ENCODE results near the gene GFOD1.

The GFOD1 gene

GRCh38 chr6:13484827-13485226 lies 2.6 kb downstream of the GFOD1 start:
- no peak for DNase-seq

DNA sequence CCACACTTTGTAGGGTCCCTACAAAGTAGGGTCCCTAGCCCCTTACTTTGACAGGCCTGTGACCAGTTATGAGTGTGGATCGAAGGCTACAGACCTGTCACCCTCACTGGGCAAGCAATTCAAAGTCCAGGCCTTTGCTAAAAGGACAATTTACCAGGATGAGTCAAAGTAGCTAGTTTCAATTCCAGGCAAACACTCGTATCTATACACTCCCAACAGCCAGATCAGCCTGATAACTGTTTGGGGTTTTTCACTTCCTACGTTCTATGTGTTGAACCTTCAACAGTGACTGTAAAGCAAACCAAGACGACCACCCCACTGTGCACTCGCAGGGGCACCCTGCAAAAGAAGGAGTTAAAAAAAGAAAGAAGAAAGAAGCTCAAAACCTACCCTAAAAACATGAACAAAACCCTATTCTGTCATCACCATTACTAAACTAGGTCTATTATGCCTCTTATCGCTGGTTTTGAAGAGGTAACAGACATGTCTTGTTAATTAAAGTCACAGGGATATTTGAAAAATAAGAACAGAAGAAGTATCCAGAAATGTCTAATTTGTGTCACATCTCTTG lies 3.2 kb downstream of the GFOD1 start:
- peak; percentile 59 for DNase-seq

DNA sequence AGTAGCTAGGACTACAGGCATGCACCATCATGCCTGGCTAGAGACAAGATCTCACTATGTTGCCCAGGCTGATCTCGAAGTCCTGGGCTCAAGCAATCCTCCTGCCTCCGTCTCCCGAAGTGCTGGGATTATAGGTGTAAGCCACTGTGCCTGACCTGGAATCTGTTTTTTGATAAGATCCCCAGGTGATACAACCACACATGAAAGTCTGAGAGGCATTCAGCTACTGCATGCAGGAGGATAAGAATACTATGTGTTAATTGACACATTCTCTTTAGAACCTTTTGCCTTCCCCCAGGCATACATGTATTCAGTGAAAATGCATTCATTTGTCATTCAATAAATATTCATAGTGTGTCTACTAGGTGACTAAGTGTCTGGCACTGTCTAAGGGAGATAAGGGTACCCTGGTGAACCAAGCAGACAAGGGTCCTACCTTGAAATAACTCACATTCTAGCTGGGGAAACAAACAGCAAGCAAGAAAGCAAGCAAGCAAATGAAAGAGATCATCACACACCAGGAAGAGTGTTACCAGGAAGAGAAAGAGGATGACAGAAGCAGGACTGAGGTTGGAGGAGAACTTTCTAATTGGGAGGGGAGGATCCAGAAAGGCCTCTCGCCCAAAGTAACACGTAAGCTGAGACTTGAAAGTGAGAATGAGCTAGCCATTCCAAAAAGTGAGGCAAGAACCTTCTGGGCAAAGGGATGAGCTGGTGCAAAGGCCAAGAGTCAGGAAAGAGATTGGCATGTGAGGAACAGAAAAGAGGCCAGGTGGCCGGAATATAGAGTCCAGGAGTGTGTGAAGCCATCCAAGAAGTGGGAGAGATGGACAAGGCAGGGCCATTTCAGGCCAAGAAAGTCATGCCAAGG lies 6.5 kb downstream of the GFOD1 start:
- no peak for DNase-seq

- DNase-seq = no peak
Observed at GRCh38 chr6:13479971-13480434, 7.4 kb downstream of the GFOD1 start.

GRCh38 chr6:13479206-13479800 lies 8.1 kb downstream of the GFOD1 start:
- no peak for DNase-seq

- no peak for DNase-seq
Observed at GRCh38 chr6:13478525-13478966, 8.9 kb downstream of the GFOD1 start.

GRCh38 chr6:13474787-13475186 lies 12.6 kb downstream of the GFOD1 start:
- no peak for DNase-seq

DNA sequence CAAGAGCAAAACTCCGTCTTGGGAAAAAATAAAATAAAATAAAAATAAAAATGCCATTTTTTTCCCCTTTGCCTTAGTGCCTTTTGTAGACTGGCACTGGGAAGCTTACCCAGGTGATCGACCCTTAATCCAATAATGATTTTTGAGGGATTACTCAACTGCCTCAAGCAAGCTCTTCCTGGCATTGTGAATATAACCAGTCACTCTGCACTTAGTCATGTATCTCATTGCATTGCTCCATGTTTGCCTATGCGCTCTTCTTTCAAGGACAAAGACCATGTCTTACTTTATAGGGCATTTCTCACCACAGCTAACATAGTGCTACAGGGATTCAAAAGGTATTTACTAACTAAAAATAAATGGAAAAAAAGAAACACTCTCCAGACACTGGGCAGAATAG lies 13.0 kb downstream of the GFOD1 start:
- no peak for DNase-seq

DNA sequence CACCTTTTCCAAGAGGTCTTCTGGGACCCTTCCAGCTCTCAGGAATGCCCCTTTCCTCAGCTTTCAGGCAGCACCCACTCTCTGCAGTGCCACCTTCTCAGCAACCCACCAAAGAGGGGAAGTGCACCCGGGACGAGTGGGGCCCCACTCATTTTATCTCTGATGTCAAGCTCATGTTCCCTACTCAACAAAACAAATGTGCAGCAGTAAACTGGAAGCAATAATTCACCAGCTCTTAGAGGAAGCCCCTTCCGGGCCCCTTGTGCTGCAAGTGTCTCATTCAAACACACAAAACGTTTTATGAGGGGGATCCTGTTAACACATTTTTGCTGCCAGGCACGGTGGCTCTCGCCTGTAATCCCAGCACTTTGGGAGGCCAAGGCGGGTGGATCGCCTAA lies 13.6 kb downstream of the GFOD1 start:
- DNase-seq = no peak

DNA sequence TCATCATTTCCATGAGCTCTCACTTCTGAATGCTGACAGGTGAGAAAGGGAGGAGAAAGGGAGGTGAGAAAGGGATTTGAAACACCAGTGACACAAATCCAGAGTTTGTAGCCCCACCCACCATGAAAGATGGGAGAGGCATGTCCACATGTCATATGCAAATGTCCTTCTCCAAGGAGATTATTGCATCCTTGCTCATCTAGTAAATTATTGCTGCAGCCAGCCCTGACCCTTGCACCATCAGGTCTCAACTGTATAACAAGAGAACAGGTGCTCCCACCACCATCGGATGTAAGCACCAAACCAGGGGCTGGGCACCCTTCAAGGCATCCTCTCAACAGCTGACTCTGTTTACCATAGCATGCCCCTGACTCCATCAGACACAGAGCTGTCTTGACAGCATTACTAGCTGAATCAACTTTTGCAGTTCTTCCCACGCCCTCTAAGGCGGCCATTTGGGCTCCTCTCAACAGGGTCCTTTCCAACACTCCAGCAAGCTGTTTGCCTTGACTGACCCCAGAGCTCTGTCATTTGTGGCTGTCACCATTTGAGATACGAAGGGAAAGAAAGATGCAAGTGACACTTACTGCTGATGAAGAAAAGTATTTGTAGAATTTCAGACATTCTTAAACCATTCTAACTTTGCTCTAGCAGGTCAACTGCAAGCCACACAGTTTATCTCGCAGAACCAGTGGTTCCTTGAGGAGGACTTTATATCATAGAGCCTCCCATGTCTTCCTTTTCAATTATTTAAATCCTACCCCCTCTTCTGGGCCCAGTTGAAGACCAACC lies 14.2 kb downstream of the GFOD1 start:
- DNase-seq = no peak

DNA sequence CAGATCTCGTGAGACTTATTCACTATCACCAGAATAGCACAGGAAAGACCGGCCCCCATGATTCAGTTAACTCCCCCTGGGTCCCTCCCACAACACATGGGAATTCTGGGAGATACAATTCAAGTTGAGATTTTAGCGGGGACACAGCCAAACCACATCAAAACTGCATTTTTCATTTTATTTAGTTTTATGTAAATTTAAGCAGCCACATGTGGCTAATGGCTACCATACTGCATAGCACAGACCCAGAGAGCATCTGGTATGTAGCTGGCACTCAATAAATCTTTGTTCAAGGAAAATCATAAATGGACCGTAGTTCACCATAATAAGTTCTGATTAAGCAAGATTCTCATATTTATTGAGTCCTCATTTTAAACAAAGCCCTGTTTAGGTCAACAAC lies 15.3 kb downstream of the GFOD1 start:
- no peak for DNase-seq

GRCh38 chr6:13471184-13471583 lies 16.2 kb downstream of the GFOD1 start:
- no peak for DNase-seq

GRCh38 chr6:13470238-13471140 lies 16.9 kb downstream of the GFOD1 start:
- DNase-seq = no peak

GRCh38 chr6:13469693-13470092 lies 17.7 kb downstream of the GFOD1 start:
- no peak for DNase-seq

GRCh38 chr6:13468839-13469238 lies 18.6 kb downstream of the GFOD1 start:
- no peak for DNase-seq

DNA sequence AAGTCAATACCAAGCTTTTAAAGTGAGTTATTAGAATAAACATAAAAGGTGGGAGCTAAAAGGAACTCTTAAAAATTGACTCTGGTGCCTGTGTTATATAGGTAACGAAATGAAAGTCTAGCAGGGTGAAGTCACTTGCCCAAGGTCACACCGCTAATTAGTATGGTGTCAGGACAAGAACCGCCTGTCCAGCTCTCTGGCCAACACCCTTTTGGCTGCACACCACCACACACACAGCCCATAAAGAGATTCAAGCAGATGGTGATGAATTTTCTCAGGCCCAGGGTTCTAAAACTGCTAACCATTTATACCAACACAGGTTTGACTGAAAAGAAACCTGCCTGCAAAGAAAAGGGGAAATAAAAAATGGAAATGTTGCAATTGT lies 20.2 kb downstream of the GFOD1 start:
- DNase-seq = no peak

DNA sequence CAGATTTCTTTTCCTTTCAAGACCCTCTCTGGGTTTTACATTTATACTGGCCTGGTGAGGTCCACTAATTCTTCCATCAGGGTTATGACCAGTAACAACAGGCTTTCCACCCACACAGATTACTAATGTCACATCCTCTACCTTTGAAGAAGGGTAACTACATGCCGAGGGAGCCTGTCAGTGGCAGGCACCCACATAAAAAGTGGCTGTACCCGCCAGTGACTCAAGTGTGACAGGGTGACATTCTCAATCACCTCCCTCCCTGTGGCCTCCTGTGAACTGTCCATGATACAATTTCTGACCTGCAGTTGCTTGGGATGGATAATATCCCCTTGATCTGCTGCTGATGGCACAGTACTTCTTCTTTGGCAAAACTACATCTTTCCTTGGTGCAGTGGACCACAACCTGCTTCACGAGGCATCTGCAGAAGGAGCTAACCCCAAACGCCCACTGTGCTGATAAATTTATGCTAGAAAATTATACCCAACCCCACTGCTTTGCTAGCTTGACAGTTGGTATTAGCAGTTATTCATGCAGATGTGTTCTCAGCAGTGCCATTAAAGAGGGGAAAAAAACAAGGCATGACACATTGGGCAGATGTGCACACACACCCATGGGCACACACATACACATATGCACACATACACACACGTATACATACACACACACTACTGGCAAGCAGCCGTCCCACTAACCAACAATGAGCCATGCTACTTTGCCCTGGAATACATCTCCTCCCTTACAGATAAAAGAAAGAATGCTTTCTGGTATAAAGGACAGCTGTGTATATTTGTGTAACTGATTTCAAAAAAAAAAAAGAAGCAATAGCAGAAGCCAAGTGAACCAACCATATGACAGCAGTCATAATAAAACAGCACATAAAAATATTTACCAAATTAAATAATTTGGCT lies 20.8 kb downstream of the GFOD1 start:
- peak; percentile 72 for DNase-seq

- DNase-seq = peak; percentile 61
Observed at GRCh38 chr6:13465734-13466133, 21.7 kb downstream of the GFOD1 start.

DNA sequence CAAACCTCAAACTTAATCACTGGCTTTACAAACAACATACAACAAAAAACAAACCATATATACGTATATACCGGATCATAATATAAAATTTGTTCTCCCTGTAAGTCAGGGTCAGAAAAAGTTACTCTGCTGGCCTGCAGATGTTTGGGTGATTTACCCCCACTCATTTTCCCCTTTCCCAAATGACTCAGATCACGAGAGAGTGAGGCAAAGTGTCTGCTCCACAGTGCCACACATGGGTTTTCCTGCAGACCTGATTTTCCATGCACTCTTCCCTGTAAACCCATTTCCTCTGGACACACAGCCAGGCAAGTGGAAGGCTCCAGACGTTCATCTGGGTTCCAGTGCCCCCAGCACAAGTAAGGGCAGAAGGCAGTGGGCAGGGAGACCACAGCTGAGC lies 23.5 kb downstream of the GFOD1 start:
- no peak for DNase-seq

GRCh38 chr6:13463328-13463717 lies 24.1 kb downstream of the GFOD1 start:
- DNase-seq = no peak
